ENCODE data around the gene CTSS. TPM values are rescaled to one million over a fixed set of nuclear protein-coding genes. Genes with fewer than 3 reads are reported as not detected.

The CTSS gene
- total and polyA plus RNA-seq, 2 donors (not counting 3 experiments of a cell fraction or from before 2014, with no cell fraction given): 4.0 to 11.1 TPM

- Histone ChIP-seq H3K9me1 (replicated peaks; ENCODE audit: control insufficient read depth, extremely low read depth, insufficient read depth, low read length) (no peaks in the 10 kb centered on the region), H3K4me2 (ENCODE audit: insufficient read depth, low read length) (no peak overlapping the region), H4K20me1 (replicated peaks; ENCODE audit: control insufficient read depth, extremely low read depth, insufficient read depth, low read length) (no peaks in the 10 kb centered on the region), H3K27me3 (ENCODE audit: control insufficient read depth in 2 of 2, insufficient read depth in 2 of 2, low read length in 2 of 2) (no peaks in the 10 kb centered on the region), H2AFZ (ENCODE audit: low read depth, low read length) (no peak overlapping the region), H3K4me1 (ENCODE audit: control insufficient read depth, extremely low read depth, insufficient read depth, low read length) (no peaks in the 10 kb centered on the region), H3K36me3 (ENCODE audit: control insufficient read depth in 2 of 2, extremely low read depth in 1 of 2, insufficient read depth in 2 of 2, low read length in 2 of 2) (peaks cover 0 to 2% of the 10 kb centered on the region in 2 experiments), H3K27ac (ENCODE audit: insufficient read depth, low read depth, low read length) (no peak overlapping the region), H3K9ac (replicated peaks; ENCODE audit: extremely low read depth, insufficient read depth, low read length) (no peak overlapping the region), H3K79me2 (ENCODE audit: control insufficient read depth, insufficient read depth, low read length) (no peaks in the 10 kb centered on the region), H3K4me3 (replicated peaks in 1 of 3; ENCODE audit: insufficient read depth in 1 of 3, low read depth in 1 of 3, low read length in 3 of 3) (no peak overlapping the region), H3K9me3 (replicated peaks; ENCODE audit: control insufficient read depth, insufficient read depth, low read length) (no peaks in the 10 kb centered on the region)
- no TSS peak for BruUV-seq (replicated peaks)
- POLR2A ChIA-PET: no interaction called here
- FAIRE-seq (no peak), DNase-seq (ENCODE audit: low read depth, low spot score) (no peak)
- dilution Hi-C loops (cut with MboI; ENCODE audit: extremely low pct_ligation_motif_present, low sequenced_read_pairs) (no loop called here), intact Hi-C loops (cut with micrococcal nuclease) (no loop called here)
- TF ChIP-seq GATA2 (IDR thresholded peaks at IDR 0.05; ENCODE audit: insufficient read depth, insufficient read length, low read depth, low read length): no peak
- TF ChIP-seq MYC (IDR thresholded peaks at IDR 0.05; ENCODE audit: low read depth, low read length): no peak
- no peak for TF ChIP-seq EZH2 (IDR thresholded peaks at IDR 0.05; ENCODE audit: borderline replicate concordance, low read depth, low read length, severe bottlenecking)
- no peak for TF ChIP-seq FOS (IDR thresholded peaks at IDR 0.05; ENCODE audit: borderline replicate concordance, insufficient read depth, low read length)
- no peak for TF ChIP-seq CTCF (IDR thresholded peaks at IDR 0.05; ENCODE audit: extremely low read depth in 1 of 2, insufficient read depth in 1 of 2, low read depth in 1 of 2, low read length in 2 of 2)
- no peak for TF ChIP-seq POLR2AphosphoS5 (IDR thresholded peaks at IDR 0.05; ENCODE audit: insufficient read depth, low read depth, low read length)
- TF ChIP-seq MAX (IDR thresholded peaks at IDR 0.05; ENCODE audit: insufficient read depth, insufficient read length): no peak
- TF ChIP-seq JUN (IDR thresholded peaks at IDR 0.05; ENCODE audit: borderline replicate concordance, insufficient read depth, insufficient read length, low read depth): no peak
- CTCF ChIA-PET: no interaction called here
These were observed 27.6 kb upstream of the CTSS start for GRCh38 chr1:150793221-150793620.

All from endothelial cell of umbilical vein (primary cell).